Dermis microvascular lymphatic vessel endothelial cell (primary cell): ENCODE results near the gene PCNX2. TPM values are rescaled to one million over a fixed set of nuclear protein-coding genes. Genes with fewer than 3 reads are reported as not detected.
"Not testable (repeated sequence)": the region's sequence is repeated elsewhere in the genome, so short reads cannot be mapped to it uniquely, and the experiment has no call there.

Experiments
- DNase-seq, 2 donors: peaks; one replicate each; pipeline versions ENCODE4 v3.0.0 to v3.0.0-alpha.2; 2010; ENCODE audit warnings: low read depth in 2 of 2
- total RNA-seq: library from RNA; depleted of rRNA; stranded (reverse); fragments of >200 nt; gene quantifications from 2 replicates; pipeline ENCODE4 v1.2.1, GENCODE V29; 2014

The PCNX2 gene
- total RNA-seq, 1 donor from 2014 or later = 1.4 TPM

GRCh38 chr1:233024199-233024598, 271.3 kb downstream of the PCNX2 start:
- no peak for DNase-seq

- no peak for DNase-seq
Measured at GRCh38 chr1:233022246-233022645, 273.3 kb downstream of the PCNX2 start.

- DNase-seq = no peak
Measured at GRCh38 chr1:233020426-233020825, 275.1 kb downstream of the PCNX2 start.

- DNase-seq = no peak
Measured at GRCh38 chr1:233019778-233020325, 275.7 kb downstream of the PCNX2 start.

GRCh38 chr1:233019083-233019482, 276.4 kb downstream of the PCNX2 start:
- no peak for DNase-seq

- no peak for DNase-seq
Measured at GRCh38 chr1:233016798-233017197, 278.7 kb downstream of the PCNX2 start.

GRCh38 chr1:233015965-233016364, 279.6 kb downstream of the PCNX2 start:
- DNase-seq = no peak

- DNase-seq = no peak
Measured at GRCh38 chr1:233012021-233012420, 283.5 kb downstream of the PCNX2 start.

GRCh38 chr1:233010146-233010545, 285.4 kb downstream of the PCNX2 start:
- no peak for DNase-seq

GRCh38 chr1:233006541-233006973, 289.0 kb downstream of the PCNX2 start:
- no peak for DNase-seq

GRCh38 chr1:233006108-233006507, 289.4 kb downstream of the PCNX2 start:
- DNase-seq = no peak

- DNase-seq = peak in 1 of 2 donors; percentile 32
Measured at GRCh38 chr1:233005703-233006102, 289.8 kb downstream of the PCNX2 start.

- DNase-seq = no peak
Measured at GRCh38 chr1:233005156-233005555, 290.4 kb downstream of the PCNX2 start.

GRCh38 chr1:233004451-233004850, 291.1 kb downstream of the PCNX2 start:
- DNase-seq = no peak

GRCh38 chr1:233003638-233004037, 291.9 kb downstream of the PCNX2 start:
- not testable (repeated sequence) for DNase-seq

GRCh38 chr1:232999956-233000625, 295.4 kb downstream of the PCNX2 start:
- no peak for DNase-seq

- DNase-seq = no peak
Measured at GRCh38 chr1:232998646-232999045, 296.9 kb downstream of the PCNX2 start.

- no peak for DNase-seq
Measured at GRCh38 chr1:232998138-232998537, 297.4 kb downstream of the PCNX2 start.

- DNase-seq = no peak
Measured at GRCh38 chr1:232996143-232996542, 299.4 kb downstream of the PCNX2 start.

- DNase-seq = no peak
Measured at GRCh38 chr1:232995189-232995588, 300.3 kb downstream of the PCNX2 start.

GRCh38 chr1:232993555-232993954, 302.0 kb downstream of the PCNX2 start:
- DNase-seq = no peak

GRCh38 chr1:232992227-232992626, 303.3 kb downstream of the PCNX2 start:
- no peak for DNase-seq

- DNase-seq = no peak
Measured at GRCh38 chr1:232991238-232991637, 304.3 kb downstream of the PCNX2 start.
